Measurements from ENCODE around the gene IPO13. TPM values are rescaled to one million over a fixed set of nuclear protein-coding genes. Genes with fewer than 3 reads are reported as not detected.
A peak's percentile ranks its signal among the peaks of the same experiment; 100 is the strongest.

IPO13 gene
- total RNA-seq, 1 donor from 2014 or later, result 57.4 TPM

DNA sequence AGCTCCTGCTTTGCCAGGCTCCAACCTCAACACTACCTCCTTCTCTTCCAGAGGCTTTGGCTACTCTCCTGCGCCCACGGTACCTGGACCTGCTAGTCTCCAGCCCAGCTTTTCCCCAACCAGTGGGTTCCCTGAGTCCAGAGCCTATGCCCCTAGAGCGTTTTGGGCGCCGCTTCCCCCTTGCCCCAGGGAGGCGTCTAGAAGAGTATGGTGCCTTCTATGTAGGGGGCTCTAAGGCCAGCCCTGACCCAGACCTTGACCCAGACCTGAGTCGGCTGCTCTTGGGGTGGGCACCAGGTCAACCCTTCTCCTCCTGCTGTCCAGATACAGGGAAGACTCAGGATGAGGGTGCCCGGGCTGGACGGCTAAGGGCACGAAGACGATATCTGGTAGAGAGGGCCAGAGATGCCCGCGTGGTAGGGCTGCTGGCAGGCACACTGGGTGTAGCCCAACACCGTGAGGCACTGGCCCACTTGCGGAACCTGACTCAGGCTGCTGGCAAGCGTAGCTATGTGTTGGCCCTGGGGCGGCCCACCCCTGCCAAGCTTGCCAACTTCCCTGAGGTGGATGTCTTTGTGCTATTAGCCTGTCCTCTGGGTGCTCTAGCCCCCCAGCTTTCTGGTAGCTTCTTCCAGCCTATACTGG, 24.7 kb downstream of the IPO13 start:
- intact Hi-C loops (cut with micrococcal nuclease), result no loop called here
- no peak overlapping the region for H3K27ac ChIP-seq (replicated peaks)
- peak overlapping the region; percentile 88 for H3K4me3 ChIP-seq

GRCh38 chr1:43973981-43974442, 27.3 kb downstream of the IPO13 start:
- Histone ChIP-seq H3K36me3 (peaks cover 49% of the 10 kb centered on the region), H3K27me3 (ENCODE audit: low read depth) (no peaks in the 10 kb centered on the region), H3K4me1 (peaks cover 69% of the 10 kb centered on the region), H3K27ac (replicated peaks) (peak overlapping the region; percentile 93), H3K9me3 (replicated peaks) (no peaks in the 10 kb centered on the region), H3K4me3 (peak overlapping the region; percentile 93)
- no peak for TF ChIP-seq CTCF (IDR thresholded peaks at IDR 0.05; ENCODE audit: borderline replicate concordance)
- intact Hi-C loops (cut with micrococcal nuclease), result no loop called here
- DNase-seq, result no peak

More for the DNA sequence above, 24.7 kb downstream of the IPO13 start:
- Histone ChIP-seq H3K36me3 (peaks cover 44% of the 10 kb centered on the region), H3K9me3 (replicated peaks) (no peaks in the 10 kb centered on the region), H3K27me3 (ENCODE audit: low read depth) (no peaks in the 10 kb centered on the region), H3K4me1 (peaks cover 44% of the 10 kb centered on the region)
- TF ChIP-seq CTCF (IDR thresholded peaks at IDR 0.05; ENCODE audit: borderline replicate concordance), result no peak
- no peak for DNase-seq

DNA sequence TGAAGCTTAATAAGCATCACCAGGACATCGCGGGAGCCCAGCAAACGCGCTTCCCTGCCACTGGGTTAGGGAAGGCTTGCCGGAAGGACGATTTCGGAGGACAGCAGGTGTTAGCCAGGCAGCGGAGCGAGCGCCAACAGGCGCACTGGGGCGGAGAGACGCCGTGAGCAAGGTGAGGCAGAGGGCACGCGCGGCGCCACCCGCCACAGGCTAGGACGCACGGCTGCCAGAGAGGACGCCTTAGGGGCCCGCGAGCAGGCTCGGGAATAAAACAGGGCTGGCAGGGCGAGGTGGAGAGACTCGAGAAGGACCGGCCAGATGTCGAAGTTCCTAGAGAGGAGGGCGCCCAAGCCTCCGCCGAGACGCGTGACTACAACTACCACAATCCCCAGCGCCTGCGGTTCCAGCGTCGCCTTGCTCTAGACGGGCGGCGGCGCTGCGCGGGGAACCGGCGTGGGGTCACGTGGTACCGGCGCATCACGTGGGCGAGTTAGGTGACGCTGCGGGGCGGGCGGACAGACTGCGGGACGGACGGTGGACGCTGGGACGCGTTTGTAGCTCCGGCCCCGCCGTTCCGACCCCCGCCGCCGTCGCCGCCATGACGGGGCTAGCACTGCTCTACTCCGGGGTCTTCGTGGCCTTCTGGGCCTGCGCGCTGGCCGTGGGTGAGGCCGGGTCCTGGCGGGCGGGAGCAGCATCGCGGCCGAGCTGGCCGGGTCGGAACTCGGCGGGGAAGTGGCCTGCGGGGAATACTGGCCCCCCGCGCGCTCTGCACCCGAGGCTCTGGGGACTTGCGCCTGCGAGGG, 27.9 kb downstream of the IPO13 start, which contains the start of gene ATP6V0B:
TSS of gene ATP6V0B (plus strand) at position 518 of the 806 bp plus-strand sequence. CDS start at position 599, 81 bp downstream.
- Histone ChIP-seq H3K4me3 (peak within 1 kb of the TSS; percentile 93), H3K9me3 (replicated peaks) (no peaks in the 10 kb centered on the region), H3K27me3 (ENCODE audit: low read depth) (no peaks in the 10 kb centered on the region), H3K27ac (replicated peaks) (peak within 1 kb of the TSS; percentile 93), H3K36me3 (peaks cover 49% of the 10 kb centered on the region), H3K4me1 (peaks cover 68% of the 10 kb centered on the region)
- peak; percentile 36 for TF ChIP-seq CTCF (IDR thresholded peaks at IDR 0.05; ENCODE audit: borderline replicate concordance)
- DNase-seq, result peak; percentile 98
- intact Hi-C loops (cut with micrococcal nuclease), result no loop called here

GRCh38 chr1:43975249-43975961, 28.7 kb downstream of the IPO13 start:
- Histone ChIP-seq H3K27me3 (ENCODE audit: low read depth) (no peaks in the 10 kb centered on the region), H3K36me3 (peaks cover 49% of the 10 kb centered on the region), H3K27ac (replicated peaks) (peak overlapping the region; percentile 93), H3K4me1 (peaks cover 70% of the 10 kb centered on the region), H3K4me3 (peak overlapping the region; percentile 93), H3K9me3 (replicated peaks) (no peaks in the 10 kb centered on the region)
- peak; percentile 64 for DNase-seq
- no peak for TF ChIP-seq CTCF (IDR thresholded peaks at IDR 0.05; ENCODE audit: borderline replicate concordance)
- intact Hi-C loops (cut with micrococcal nuclease), result no loop called here

GRCh38 chr1:43976045-43976444, 29.3 kb downstream of the IPO13 start:
- no peak for TF ChIP-seq CTCF (IDR thresholded peaks at IDR 0.05; ENCODE audit: borderline replicate concordance)
- H3K27ac ChIP-seq (replicated peaks), result no peak overlapping the region
- no peaks in the 10 kb centered on the region for H3K9me3 ChIP-seq (replicated peaks)
- no peak for DNase-seq
- peaks cover 65% of the 10 kb centered on the region for H3K4me1 ChIP-seq
- peaks cover 47% of the 10 kb centered on the region for H3K36me3 ChIP-seq
- intact Hi-C loops (cut with micrococcal nuclease), result no loop called here
- peak overlapping the region; percentile 93 for H3K4me3 ChIP-seq
- H3K27me3 ChIP-seq (ENCODE audit: low read depth), result no peaks in the 10 kb centered on the region
